Thyroid gland (tissue), 4 donors: ENCODE results near the gene CHST11.

Experiments used
- CTCF ChIP-seq, 6 experiments: fragments of 200-600 bp in 3 of 6; fragments of 450-650 bp in 3 of 6; sonication (generic) in 3 of 6; IDR thresholded peaks; one replicate each; pipeline ENCODE4 v1.5.1; 2016 to 2019; ENCODE audit warnings: antibody characterized with exemption in 6 of 6, mild to moderate bottlenecking in 2 of 6, inconsistent platforms in 1 of 6, moderate library complexity in 1 of 6
- POLR2A ChIP-seq, 2 donors: fragments of 450-650 bp; IDR thresholded peaks; one replicate each; pipeline ENCODE4 v1.6.1; 2017; ENCODE audit warnings: antibody characterized with exemption in 2 of 2, mild to moderate bottlenecking in 2 of 2, moderate library complexity in 1 of 2

GRCh38 chr12:104588921-104589590, 132.3 kb downstream of the CHST11 start:
- TF ChIP-seq CTCF (IDR thresholded peaks at IDR 0.05) (no peak), POLR2A (IDR thresholded peaks at IDR 0.05) (no peak)
